ENCODE data around the gene PRM2.

Gene PRM2

GRCh38 chr16:11248133-11248532, 28.1 kb downstream of the PRM2 start:
- TF ChIP-seq ZNF274 (IDR thresholded peaks at IDR 0.05; ENCODE audit: low read depth, low read length), result no peak
- H3K4me3 ChIP-seq (ENCODE audit: low read length), result no peak overlapping the region

DNA sequence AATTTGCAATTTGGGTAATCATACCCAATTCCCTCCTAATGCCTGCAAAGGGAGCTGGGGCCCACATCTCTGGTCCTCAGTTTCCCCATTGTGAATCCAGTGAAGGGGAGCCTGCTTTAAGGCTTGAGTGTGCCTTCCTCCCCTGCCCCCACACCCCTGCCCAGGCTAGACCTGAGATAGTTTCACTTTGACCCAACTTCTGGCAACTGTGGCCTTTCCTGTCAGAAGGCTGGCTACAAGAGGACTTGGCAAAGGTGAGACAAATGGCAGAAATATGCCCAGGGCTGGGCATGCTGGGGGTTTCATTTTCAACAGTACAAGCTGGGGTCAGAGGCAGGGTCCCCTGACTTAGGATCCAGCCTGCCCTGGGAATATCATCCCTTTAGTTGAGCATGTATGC, 30.3 kb downstream of the PRM2 start:
- H3K4me3 ChIP-seq (ENCODE audit: low read length), result no peak overlapping the region
- TF ChIP-seq ZNF274 (IDR thresholded peaks at IDR 0.05; ENCODE audit: low read depth, low read length), result no peak

- no peak for TF ChIP-seq ZNF274 (IDR thresholded peaks at IDR 0.05; ENCODE audit: low read depth, low read length)
- no peak overlapping the region for H3K4me3 ChIP-seq (ENCODE audit: low read length)
Observed at GRCh38 chr16:11245222-11245737, 31.0 kb downstream of the PRM2 start.

DNA sequence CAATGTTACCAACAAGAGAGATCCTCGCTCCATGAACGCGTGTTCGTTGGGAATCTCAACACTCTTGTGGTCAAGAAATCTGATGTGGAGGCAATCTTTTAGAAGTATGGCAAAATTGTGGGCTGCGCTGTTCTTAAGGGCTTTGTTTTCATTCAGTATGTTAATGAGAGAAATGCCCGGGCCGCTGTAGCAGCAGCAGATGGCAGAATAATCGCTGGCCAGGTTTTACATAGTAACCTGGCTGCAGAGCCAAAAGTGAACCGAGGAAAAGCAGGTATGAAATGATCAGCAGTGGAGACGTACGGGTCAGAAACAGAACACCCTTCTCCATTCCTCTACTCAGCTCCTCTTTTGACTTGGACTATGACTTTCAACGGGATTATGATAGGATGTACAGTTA, 33.6 kb downstream of the PRM2 start:
- TF ChIP-seq ZNF274 (IDR thresholded peaks at IDR 0.05; ENCODE audit: low read depth, low read length), result no peak
- no peak overlapping the region for H3K4me3 ChIP-seq (ENCODE audit: low read length)

DNA sequence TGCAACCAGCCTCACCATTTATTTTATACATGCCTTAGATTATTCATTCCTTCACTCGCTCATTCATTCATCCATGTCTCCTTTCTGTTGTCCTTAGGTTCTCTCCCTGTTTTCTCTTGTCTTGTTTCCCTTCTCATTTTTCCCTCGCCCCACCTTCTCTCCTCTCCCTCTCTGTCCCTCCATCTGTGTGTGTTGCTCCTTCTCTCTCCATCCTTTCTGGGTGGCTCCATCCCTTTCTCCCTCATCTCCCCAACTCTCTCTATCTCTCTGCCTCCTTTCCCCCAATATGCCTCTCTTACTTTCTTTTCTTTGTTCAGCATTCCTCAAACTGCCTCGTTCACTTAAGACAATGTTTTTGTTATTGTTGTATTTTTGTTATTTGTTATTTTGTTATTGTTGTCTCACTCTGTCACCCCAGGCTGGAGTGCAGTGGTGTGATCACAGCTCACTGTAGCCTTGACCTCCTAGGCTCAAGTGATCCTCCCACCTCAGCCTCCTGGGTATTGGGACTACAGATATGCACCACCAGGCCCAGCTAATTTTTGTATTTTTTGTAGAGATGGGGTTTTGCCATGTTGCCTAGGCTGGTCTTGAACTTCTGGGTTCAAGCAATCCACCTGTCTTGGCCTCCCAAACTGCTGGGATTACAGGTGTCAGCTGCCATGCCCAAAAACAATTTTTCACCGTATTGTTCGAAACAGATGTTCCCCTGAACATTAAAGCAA, 34.6 kb downstream of the PRM2 start:
- no peak overlapping the region for H3K4me3 ChIP-seq (ENCODE audit: low read length)
- TF ChIP-seq ZNF274 (IDR thresholded peaks at IDR 0.05; ENCODE audit: low read depth, low read length), result no peak

DNA sequence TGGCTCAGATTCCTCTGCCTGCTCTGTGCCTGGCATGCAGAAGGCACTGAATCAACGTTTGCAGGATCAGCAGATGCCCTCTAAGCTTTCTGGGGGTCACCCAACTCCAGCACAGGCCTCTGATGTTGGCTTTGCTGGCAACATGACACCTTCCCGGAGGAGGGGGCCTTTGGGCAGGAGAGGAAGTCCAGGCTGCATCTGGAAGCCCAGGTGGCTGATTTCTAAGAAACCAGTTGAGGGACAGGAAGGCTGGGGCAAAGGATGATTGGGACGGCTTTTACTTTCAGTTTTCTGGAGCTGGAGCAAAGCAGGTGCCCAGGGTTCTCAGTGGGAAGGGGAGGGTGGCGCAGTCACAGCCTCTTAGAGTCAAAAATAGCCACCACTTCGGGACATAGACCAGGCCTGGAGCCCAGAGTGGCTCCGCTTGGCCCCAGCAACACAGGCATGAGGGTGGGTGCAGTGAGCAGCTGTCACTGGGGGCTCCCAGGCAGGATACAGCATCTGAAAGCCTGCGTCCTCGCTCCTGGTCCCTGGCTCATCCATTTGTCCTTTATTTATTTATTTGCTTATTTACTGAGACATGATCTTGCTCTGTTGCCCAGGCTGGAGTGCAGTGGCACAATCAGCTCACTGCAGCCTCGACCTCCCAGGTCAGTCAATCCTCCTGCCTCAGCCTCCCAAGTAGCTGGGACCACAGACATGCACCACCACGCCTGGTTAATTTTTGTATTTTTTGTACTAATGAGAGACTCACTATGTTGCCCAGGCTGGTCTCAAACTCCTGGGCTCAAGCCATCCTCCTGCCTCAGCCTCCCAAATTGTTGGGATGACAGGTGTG, 35.4 kb downstream of the PRM2 start:
- no peak overlapping the region for H3K4me3 ChIP-seq (ENCODE audit: low read length)
- no peak for TF ChIP-seq ZNF274 (IDR thresholded peaks at IDR 0.05; ENCODE audit: low read depth, low read length)

DNA sequence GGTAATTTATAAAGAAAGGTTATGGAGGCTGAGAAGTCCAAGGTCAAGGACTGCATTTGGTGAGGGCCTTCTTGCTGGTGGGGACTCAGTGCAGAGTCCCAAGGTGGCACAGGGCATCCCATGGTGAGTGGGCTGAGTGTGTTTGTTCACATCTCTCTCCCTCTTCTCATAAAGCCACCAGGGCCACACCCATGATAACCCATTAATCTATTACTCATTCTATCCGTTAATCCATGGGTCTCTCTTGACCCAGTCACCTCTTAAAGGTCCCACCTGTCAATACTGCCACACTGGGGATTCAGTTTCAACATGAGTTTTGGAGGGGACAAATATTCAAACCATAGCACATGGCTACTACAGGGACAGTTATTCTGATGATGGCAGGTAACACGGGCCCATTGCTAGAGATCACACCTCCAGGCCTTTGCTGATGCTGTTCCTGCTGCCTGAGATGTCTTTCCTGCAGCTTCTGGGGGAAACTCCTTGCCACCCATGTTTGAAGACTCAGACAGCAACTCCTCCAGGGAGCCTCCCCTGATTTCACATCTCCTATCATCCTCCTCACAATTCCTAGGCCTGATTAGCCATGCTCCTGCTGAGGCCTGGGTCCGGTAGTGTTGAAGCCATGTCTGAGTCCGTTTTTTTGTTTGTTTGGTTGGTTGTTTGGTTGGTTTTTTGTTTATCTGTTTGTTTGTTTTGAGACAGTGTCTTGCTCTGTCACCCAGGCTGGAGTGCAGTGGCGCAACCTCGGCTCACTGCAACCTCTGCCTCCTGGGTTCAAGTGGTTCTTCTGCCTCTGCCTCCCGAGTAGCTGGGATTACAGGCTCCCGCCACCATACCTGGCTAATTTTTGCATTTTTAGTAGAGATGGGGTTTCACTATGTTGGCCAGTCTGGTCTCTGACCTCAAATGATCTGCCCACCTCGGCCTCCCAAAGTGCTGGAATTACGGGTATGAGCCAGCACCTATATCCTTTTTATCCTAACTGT, 36.3 kb downstream of the PRM2 start:
- no peak overlapping the region for H3K4me3 ChIP-seq (ENCODE audit: low read length)
- TF ChIP-seq ZNF274 (IDR thresholded peaks at IDR 0.05; ENCODE audit: low read depth, low read length), result no peak

DNA sequence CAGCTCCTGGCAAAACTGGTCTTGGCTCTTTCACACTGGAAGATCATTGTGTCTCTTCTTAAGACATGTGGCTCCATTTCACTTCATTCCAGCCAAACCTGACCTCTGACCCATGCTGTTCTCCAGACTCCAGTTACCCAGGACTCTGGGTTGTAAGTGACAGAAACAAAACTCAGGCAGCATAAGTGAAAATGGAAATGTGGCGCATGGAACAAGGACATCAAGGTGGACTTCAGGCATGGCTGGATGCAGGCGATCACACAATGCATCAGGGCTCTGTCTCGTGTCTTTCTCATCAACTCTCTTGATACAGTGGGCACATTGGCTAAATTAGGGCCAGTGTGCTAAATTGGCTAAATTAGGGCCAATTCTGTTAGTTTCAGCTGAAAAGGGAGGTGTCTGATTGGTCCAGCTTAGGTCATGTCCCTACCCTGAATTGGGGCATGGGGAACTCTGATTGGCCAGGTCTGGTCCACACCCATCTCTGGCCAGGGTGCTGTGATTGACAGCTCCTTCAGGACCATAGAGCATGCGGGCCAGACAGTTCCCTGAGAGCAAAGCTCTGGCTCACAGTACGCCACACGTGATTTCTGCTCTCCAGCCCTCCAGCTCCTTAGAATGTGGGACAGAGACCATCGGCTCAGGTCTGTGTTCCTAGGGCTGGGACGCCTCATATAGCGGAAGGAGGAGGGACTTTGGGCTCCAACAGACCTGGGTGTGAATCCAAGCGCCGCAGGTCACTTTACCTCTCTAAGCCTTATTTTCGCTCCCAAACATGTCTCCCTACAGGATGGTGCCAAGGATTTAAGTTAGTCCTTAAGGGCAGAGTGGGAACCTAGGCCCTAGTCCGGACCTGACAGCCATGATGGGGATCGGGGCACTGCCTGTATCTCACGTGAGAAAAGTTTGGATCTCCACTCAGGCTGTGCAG, 37.7 kb downstream of the PRM2 start:
- no peak overlapping the region for H3K4me3 ChIP-seq (ENCODE audit: low read length)
- no peak for TF ChIP-seq ZNF274 (IDR thresholded peaks at IDR 0.05; ENCODE audit: low read depth, low read length)

- TF ChIP-seq ZNF274 (IDR thresholded peaks at IDR 0.05; ENCODE audit: low read depth, low read length), result no peak
- H3K4me3 ChIP-seq (ENCODE audit: low read length), result no peak overlapping the region
Observed at GRCh38 chr16:11236461-11237254, 39.6 kb downstream of the PRM2 start.

GRCh38 chr16:11235703-11235991, 40.6 kb downstream of the PRM2 start:
- no peak for TF ChIP-seq ZNF274 (IDR thresholded peaks at IDR 0.05; ENCODE audit: low read depth, low read length)
- H3K4me3 ChIP-seq (ENCODE audit: low read length), result no peak overlapping the region

DNA sequence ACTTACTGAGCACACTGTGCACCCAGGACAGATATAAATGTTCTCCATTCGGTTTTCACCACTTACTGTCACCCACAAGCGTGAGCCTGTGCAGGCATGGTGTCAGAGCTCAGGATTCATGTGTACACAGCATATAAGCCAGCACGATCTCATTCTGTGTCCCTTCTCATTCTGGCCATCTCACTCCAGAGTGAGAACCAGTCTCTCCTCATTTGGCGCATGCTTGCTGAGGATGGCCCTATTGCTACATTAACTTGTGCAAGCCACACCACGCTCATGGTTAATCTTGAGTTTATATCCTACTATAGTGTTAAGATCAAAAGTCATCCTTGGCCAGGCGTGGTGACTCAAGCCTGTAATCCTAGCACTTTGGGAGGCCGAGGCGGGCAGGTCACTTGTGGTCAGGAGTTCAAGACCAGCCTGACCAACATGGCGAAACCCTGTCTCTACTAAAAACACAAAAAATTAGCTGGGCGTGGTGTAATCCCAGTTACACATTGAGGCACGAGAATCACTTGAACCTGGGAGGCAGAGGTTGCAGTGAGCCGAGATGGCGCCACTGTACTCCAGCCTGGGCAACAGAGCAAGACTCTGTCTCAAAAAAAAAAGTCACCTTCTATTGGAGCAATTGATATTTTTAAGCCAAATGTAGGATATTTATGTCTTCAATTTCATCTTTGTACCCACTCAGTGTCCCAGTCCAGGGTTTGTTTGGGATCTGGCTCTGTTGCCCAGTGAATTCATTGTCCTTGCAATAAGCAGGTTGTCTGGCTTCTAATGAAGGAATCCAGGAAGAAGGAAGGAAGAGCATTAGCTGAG, 41.2 kb downstream of the PRM2 start:
- H3K4me3 ChIP-seq (ENCODE audit: low read length), result no peak overlapping the region
- TF ChIP-seq ZNF274 (IDR thresholded peaks at IDR 0.05; ENCODE audit: low read depth, low read length), result no peak

All from GM08714 (cell line).